ENCODE measurements around the gene ADGB.

DNA sequence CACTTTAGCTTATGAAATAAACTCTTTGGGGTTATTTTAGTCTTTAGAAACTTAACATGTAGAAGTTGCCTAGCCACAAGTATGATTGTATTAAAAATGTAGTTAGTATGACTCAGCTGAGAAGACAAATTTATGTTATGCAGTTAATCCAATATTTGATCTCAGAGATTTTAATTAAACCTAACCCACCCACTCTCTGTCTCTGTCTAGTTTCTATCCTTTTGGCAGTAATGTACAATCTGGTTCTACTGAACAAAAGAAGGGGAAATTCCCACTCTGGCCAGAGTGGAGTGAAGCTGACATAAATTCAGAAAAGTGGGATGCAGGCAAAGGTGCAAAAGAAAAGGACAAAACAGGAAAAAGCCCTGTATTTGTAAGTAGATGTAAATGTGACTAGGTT, 36.4 kb downstream of the ADGB start:
- TF ChIP-seq, protein P1, sequence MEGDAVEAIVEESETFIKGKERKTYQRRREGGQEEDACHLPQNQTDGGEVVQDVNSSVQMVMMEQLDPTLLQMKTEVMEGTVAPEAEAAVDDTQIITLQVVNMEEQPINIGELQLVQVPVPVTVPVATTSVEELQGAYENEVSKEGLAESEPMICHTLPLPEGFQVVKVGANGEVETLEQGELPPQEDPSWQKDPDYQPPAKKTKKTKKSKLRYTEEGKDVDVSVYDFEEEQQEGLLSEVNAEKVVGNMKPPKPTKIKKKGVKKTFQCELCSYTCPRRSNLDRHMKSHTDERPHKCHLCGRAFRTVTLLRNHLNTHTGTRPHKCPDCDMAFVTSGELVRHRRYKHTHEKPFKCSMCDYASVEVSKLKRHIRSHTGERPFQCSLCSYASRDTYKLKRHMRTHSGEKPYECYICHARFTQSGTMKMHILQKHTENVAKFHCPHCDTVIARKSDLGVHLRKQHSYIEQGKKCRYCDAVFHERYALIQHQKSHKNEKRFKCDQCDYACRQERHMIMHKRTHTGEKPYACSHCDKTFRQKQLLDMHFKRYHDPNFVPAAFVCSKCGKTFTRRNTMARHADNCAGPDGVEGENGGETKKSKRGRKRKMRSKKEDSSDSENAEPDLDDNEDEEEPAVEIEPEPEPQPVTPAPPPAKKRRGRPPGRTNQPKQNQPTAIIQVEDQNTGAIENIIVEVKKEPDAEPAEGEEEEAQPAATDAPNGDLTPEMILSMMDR (IDR thresholded peaks at IDR 0.05), result no peak
- TF ChIP-seq POLR2A (IDR thresholded peaks at IDR 0.05), result no peak

Measured in right lobe of liver (tissue), 4 donors.